Liver (tissue), 9 donors: Measurements from ENCODE around the gene VBP1. TPM values are rescaled to one million over a fixed set of nuclear protein-coding genes. Genes with fewer than 3 reads are reported as not detected.
A peak's percentile ranks its signal among the peaks of the same experiment; 100 is the strongest.

Source experiments
- DNase-seq: peaks from one replicate; pipeline ENCODE4 v3.0.0-alpha.2; 2017; ENCODE audit warnings: low spot score
- H3K27ac ChIP-seq, 2 donors: one replicate each; pipeline ENCODE4 v1.7.0; 2013; ENCODE audit warnings: inconsistent platforms in 2 of 2, low read length in 2 of 2, control low read depth in 1 of 2, low read depth in 1 of 2, mild to moderate bottlenecking in 1 of 2
- H3K27me3 ChIP-seq, 4 donors: one replicate each; pipeline versions ENCODE4 v1.6.1 to v1.7.0; 2013; ENCODE audit warnings: low read length in 3 of 4, inconsistent platforms in 1 of 4, mild to moderate bottlenecking in 1 of 4, moderate library complexity in 1 of 4; ENCODE audit not compliant: control insufficient read depth in 4 of 4, insufficient read depth in 4 of 4
- H3K36me3 ChIP-seq, 4 donors: one replicate each; pipeline versions ENCODE4 v1.6.1 to v1.7.0; 2013; ENCODE audit warnings: low read length in 3 of 4, mild to moderate bottlenecking in 3 of 4, low read depth in 1 of 4, moderate library complexity in 1 of 4; ENCODE audit not compliant: control insufficient read depth in 4 of 4, insufficient read depth in 3 of 4
- H3K4me1 ChIP-seq, 4 donors: one replicate each; pipeline versions ENCODE4 v1.6.1 to v1.7.0; 2013; ENCODE audit warnings: low read length in 3 of 4, mild to moderate bottlenecking in 3 of 4, moderate library complexity in 1 of 4; ENCODE audit not compliant: control insufficient read depth in 4 of 4, insufficient read depth in 4 of 4
- H3K4me3 ChIP-seq, 3 donors: one replicate each; pipeline versions ENCODE4 v1.6.1 to v1.7.0; 2013; ENCODE audit warnings: low read length in 3 of 3, control low read depth in 1 of 3, low read depth in 1 of 3, mild to moderate bottlenecking in 1 of 3
- H3K9ac ChIP-seq, 2 donors: one replicate each; pipeline ENCODE4 v1.7.0; 2013; ENCODE audit warnings: low read length in 2 of 2, mild to moderate bottlenecking in 2 of 2, moderate library complexity in 2 of 2, control low read depth in 1 of 2, low read depth in 1 of 2
- H3K9me3 ChIP-seq, 4 donors: one replicate each; pipeline versions ENCODE4 v1.6.1 to v1.7.0; 2013; ENCODE audit warnings: low read length in 3 of 4; ENCODE audit not compliant: control insufficient read depth in 4 of 4
- EGR1 ChIP-seq, 2 donors: IDR thresholded peaks; 2 replicates each; pipeline ENCODE4 v1.6.1; 2016 to 2018; ENCODE audit warnings: antibody characterized with exemption in 2 of 2, low read depth in 2 of 2
- FOXA1 ChIP-seq: IDR thresholded peaks from 2 replicates; pipeline ENCODE4 v1.6.1; 2016; ENCODE audit warnings: antibody characterized with exemption
- FOXA2 ChIP-seq: IDR thresholded peaks from 2 replicates; pipeline ENCODE4 v1.6.1; 2016; ENCODE audit warnings: antibody characterized with exemption
- GABPA ChIP-seq, 2 donors: IDR thresholded peaks in 1 of 2; conservative IDR thresholded peaks in 1 of 2; 2 replicates each; pipeline ENCODE4 v1.6.1; 2016; ENCODE audit warnings: antibody characterized with exemption in 2 of 2, mild to moderate bottlenecking in 1 of 2, moderate library complexity in 1 of 2
- HNF4G ChIP-seq: IDR thresholded peaks from 2 replicates; pipeline ENCODE4 v1.6.1; 2016; ENCODE audit warnings: antibody characterized with exemption
- JUND ChIP-seq, 2 donors: IDR thresholded peaks; 2 replicates each; pipeline ENCODE4 v1.6.1; 2016; ENCODE audit warnings: antibody characterized with exemption in 2 of 2
- RAD21 ChIP-seq, 2 donors: IDR thresholded peaks; 2 replicates each; pipeline ENCODE4 v1.6.1; 2016; ENCODE audit warnings: antibody characterized with exemption in 2 of 2, mild to moderate bottlenecking in 2 of 2
- RXRA ChIP-seq, 2 donors: IDR thresholded peaks; 2 replicates each; pipeline ENCODE4 v1.6.1; 2017 to 2018; ENCODE audit warnings: antibody characterized with exemption in 2 of 2, mild to moderate bottlenecking in 1 of 2
- SP1 ChIP-seq: IDR thresholded peaks from 2 replicates; pipeline ENCODE4 v1.6.1; 2018; ENCODE audit warnings: antibody characterized with exemption, mild to moderate bottlenecking
- YY1 ChIP-seq: IDR thresholded peaks from 2 replicates; pipeline ENCODE4 v1.6.1; 2016; ENCODE audit warnings: antibody characterized with exemption, mild to moderate bottlenecking
- WGBS: extraction: QIAGEN DNeasy Blood & Tissue Kit; methylation state at CpG from one replicate; pipeline ENCODE4 v1.1.7; 2013; 5-methylcytosine and 5-hydroxymethylcytosine counted together
- polyA plus RNA-seq, 2 donors: library from polyadenylated mRNA; stranded (reverse) in 1 of 2; unstranded in 1 of 2; fragments of 200-250 nt in 1 of 2; fragments of >200 nt in 1 of 2; fragmentation: Nextera tagmentation in 1 of 2; extraction: Ambion mirVana in 1 of 2; gene quantifications; one replicate each; pipeline versions ENCODE4 v1.2.1 to v1.2.3, GENCODE V29; 2013 to 2015
- total RNA-seq, 2 donors: library from RNA; depleted of rRNA; stranded (reverse); fragments of >200 nt; gene quantifications; one replicate each; pipeline ENCODE4 v1.2.3, GENCODE V29; 2014
- TF ChIP-seq, protein P1 (sequence below): IDR thresholded peaks from 2 replicates; pipeline ENCODE4 v1.6.1; 2016; ENCODE audit warnings: antibody characterized with exemption
- TF ChIP-seq, protein P2 (sequence below): IDR thresholded peaks from 2 replicates; pipeline ENCODE4 v1.6.1; 2016; ENCODE audit warnings: antibody characterized with exemption, mild to moderate bottlenecking
- TF ChIP-seq, protein P3 (sequence below): IDR thresholded peaks from 2 replicates; pipeline ENCODE4 v1.6.1; 2016; ENCODE audit warnings: antibody characterized with exemption
- TF ChIP-seq, protein P4 (sequence below): IDR thresholded peaks from 2 replicates; pipeline ENCODE4 v1.6.1; 2016; ENCODE audit warnings: antibody characterized with exemption
- TF ChIP-seq, protein P5 (sequence below): fragments of 150-350 bp; IDR thresholded peaks from 2 replicates; pipeline ENCODE4 v1.5.1; 2017; ENCODE audit warnings: improper control_type of control experiment, low read depth, low read length; ENCODE audit not compliant: missing input control
- donor health status: healthy.
- donor health status: healthy.
- donor health status: healthy.
- donor health status: healthy.
- donor health status: healthy.

The VBP1 gene
- total and polyA plus RNA-seq, 4 donors: 15.1 to 40.7 (median 16.6) TPM

DNA sequence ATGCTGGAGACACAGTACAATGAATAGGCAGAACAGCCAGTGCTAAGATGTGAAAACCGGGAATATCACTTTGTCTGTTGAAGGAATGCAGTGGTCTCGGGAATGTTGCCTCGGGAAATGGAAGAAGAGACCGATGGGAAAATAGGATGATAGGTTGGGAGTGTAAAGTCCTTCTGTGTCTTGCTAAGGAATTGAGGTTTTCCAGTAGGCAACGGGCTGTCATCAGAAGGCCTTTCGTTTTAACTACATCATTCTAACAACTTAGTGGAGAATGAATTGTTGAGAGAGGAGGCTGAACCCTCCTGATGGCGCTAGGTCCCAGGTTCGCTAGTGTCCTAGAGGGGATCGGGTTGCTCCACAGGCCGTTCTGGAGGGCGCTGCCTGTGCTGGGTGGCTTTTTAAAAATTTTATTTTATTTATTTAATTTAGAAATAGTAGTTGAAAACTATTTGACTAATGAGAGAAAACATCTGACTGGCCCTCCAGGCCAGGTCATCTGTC lies 730 bp downstream of the VBP1 start:
- Histone ChIP-seq H3K36me3 (peaks cover 0 to 3% (median 0%) of the 10 kb centered on the region in 4 donors), H3K27ac (peak overlapping the region in 1 of 2 donors; percentile 87), H3K4me3 (peak overlapping the region in 2 of 3 donors; percentile 90 to 93), H3K27me3 (no peaks in the 10 kb centered on the region), H3K4me1 (peaks cover 3 to 12% (median 3%) of the 10 kb centered on the region in 4 donors), H3K9ac (peak overlapping the region in 1 of 2 donors; percentile 64), H3K9me3 (no peaks in the 10 kb centered on the region)
- no peak for TF ChIP-seq EGR1 (IDR thresholded peaks at IDR 0.05; ENCODE audit: low read depth in 2 of 2)
- TF ChIP-seq, protein P1, sequence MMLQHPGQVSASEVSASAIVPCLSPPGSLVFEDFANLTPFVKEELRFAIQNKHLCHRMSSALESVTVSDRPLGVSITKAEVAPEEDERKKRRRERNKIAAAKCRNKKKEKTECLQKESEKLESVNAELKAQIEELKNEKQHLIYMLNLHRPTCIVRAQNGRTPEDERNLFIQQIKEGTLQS: no peak
- TF ChIP-seq FOXA2: no peak
- no peak for TF ChIP-seq HNF4G
- TF ChIP-seq, protein P2, sequence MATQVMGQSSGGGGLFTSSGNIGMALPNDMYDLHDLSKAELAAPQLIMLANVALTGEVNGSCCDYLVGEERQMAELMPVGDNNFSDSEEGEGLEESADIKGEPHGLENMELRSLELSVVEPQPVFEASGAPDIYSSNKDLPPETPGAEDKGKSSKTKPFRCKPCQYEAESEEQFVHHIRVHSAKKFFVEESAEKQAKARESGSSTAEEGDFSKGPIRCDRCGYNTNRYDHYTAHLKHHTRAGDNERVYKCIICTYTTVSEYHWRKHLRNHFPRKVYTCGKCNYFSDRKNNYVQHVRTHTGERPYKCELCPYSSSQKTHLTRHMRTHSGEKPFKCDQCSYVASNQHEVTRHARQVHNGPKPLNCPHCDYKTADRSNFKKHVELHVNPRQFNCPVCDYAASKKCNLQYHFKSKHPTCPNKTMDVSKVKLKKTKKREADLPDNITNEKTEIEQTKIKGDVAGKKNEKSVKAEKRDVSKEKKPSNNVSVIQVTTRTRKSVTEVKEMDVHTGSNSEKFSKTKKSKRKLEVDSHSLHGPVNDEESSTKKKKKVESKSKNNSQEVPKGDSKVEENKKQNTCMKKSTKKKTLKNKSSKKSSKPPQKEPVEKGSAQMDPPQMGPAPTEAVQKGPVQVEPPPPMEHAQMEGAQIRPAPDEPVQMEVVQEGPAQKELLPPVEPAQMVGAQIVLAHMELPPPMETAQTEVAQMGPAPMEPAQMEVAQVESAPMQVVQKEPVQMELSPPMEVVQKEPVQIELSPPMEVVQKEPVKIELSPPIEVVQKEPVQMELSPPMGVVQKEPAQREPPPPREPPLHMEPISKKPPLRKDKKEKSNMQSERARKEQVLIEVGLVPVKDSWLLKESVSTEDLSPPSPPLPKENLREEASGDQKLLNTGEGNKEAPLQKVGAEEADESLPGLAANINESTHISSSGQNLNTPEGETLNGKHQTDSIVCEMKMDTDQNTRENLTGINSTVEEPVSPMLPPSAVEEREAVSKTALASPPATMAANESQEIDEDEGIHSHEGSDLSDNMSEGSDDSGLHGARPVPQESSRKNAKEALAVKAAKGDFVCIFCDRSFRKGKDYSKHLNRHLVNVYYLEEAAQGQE: no peak
- 12% methylated on average over 11 of the region's 11 CpGs for WGBS
- DNase-seq: peak; percentile 31

DNA sequence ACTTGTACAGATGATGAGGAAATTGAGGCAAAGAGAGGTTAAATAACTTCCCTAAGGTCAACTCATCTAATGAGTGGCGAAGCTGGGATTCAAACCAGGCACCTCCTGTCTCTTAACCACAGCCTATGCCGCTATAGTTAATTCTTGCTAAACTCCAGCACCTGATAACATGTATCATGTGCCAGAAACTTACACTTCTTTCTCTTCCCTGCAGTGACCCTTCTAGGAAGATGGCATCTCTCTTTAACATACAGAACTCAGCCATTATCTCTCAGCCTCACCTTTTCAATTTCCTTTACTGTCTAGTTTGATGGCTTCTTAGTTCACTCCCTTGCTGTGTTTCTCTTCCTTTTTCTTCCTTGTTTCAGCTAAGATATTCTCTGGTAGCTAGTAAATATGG lies 2.5 kb downstream of the VBP1 start:
- WGBS: 88% methylated on average over 2 of the region's 2 CpGs
- Histone ChIP-seq H3K4me1 (peaks cover 2 to 12% (median 3%) of the 10 kb centered on the region in 4 donors), H3K4me3 (no peak overlapping the region), H3K9ac (no peak overlapping the region), H3K9me3 (no peaks in the 10 kb centered on the region), H3K27ac (no peak overlapping the region), H3K36me3 (peaks cover 0 to 3% (median 0%) of the 10 kb centered on the region in 4 donors), H3K27me3 (no peaks in the 10 kb centered on the region)
- DNase-seq: no peak
- TF ChIP-seq FOXA2: no peak
- no peak for TF ChIP-seq EGR1 (IDR thresholded peaks at IDR 0.05; ENCODE audit: low read depth in 2 of 2)
- no peak for TF ChIP-seq FOXA1

DNA sequence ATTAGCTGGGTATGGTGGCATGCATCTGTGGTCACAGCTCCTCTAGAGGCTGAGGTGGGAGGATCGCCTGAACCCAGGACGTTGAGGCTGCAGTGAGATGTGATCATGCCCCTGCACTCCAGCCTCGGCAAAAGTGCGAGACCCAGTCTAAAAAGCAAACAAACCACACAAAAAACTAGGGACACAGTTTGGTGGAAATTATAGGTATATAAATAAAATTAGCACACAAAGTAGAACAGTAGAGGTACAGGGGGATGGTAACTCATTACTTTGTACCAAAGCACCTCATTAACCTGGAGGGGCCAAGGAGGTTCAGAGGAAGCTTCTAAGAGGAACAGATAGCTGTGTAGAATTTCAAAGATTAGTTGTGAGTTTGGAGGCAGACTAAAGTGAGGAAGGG lies 5.1 kb downstream of the VBP1 start:
- H3K27ac ChIP-seq: no peak overlapping the region
- DNase-seq: no peak
- no peaks in the 10 kb centered on the region for H3K27me3 ChIP-seq
- H3K4me1 ChIP-seq: peaks cover 0 to 4% (median 2%) of the 10 kb centered on the region in 4 donors
- WGBS: 97% methylated on average over 4 of the region's 4 CpGs
- peaks cover 0 to 3% (median 0%) of the 10 kb centered on the region in 4 donors for H3K36me3 ChIP-seq
- H3K9ac ChIP-seq: no peak overlapping the region
- no peak overlapping the region for H3K4me3 ChIP-seq
- TF ChIP-seq EGR1 (IDR thresholded peaks at IDR 0.05; ENCODE audit: low read depth in 2 of 2) (no peak), GABPA (IDR thresholded peaks at IDR 0.05 in 1 of 2, conservative IDR thresholded peaks at IDR 0.05 in 1 of 2) (no peak), YY1 (no peak), FOXA1 (no peak), JUND (IDR thresholded peaks at IDR 0.05) (no peak), SP1 (no peak), FOXA2 (no peak), RXRA (IDR thresholded peaks at IDR 0.05) (no peak), RAD21 (IDR thresholded peaks at IDR 0.05) (no peak)
- TF ChIP-seq, protein P3, sequence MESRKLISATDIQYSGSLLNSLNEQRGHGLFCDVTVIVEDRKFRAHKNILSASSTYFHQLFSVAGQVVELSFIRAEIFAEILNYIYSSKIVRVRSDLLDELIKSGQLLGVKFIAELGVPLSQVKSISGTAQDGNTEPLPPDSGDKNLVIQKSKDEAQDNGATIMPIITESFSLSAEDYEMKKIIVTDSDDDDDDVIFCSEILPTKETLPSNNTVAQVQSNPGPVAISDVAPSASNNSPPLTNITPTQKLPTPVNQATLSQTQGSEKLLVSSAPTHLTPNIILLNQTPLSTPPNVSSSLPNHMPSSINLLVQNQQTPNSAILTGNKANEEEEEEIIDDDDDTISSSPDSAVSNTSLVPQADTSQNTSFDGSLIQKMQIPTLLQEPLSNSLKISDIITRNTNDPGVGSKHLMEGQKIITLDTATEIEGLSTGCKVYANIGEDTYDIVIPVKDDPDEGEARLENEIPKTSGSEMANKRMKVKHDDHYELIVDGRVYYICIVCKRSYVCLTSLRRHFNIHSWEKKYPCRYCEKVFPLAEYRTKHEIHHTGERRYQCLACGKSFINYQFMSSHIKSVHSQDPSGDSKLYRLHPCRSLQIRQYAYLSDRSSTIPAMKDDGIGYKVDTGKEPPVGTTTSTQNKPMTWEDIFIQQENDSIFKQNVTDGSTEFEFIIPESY: no peak
- TF ChIP-seq, protein P4, sequence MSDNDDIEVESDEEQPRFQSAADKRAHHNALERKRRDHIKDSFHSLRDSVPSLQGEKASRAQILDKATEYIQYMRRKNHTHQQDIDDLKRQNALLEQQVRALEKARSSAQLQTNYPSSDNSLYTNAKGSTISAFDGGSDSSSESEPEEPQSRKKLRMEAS: no peak
- TF ChIP-seq, protein P1: no peak
- TF ChIP-seq, protein P2: no peak
- TF ChIP-seq, protein P5, sequence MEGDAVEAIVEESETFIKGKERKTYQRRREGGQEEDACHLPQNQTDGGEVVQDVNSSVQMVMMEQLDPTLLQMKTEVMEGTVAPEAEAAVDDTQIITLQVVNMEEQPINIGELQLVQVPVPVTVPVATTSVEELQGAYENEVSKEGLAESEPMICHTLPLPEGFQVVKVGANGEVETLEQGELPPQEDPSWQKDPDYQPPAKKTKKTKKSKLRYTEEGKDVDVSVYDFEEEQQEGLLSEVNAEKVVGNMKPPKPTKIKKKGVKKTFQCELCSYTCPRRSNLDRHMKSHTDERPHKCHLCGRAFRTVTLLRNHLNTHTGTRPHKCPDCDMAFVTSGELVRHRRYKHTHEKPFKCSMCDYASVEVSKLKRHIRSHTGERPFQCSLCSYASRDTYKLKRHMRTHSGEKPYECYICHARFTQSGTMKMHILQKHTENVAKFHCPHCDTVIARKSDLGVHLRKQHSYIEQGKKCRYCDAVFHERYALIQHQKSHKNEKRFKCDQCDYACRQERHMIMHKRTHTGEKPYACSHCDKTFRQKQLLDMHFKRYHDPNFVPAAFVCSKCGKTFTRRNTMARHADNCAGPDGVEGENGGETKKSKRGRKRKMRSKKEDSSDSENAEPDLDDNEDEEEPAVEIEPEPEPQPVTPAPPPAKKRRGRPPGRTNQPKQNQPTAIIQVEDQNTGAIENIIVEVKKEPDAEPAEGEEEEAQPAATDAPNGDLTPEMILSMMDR: no peak
- H3K9me3 ChIP-seq: no peaks in the 10 kb centered on the region
